ENCODE results near the gene CDK5R1. TPM values are rescaled to one million over a fixed set of nuclear protein-coding genes. Genes with fewer than 3 reads are reported as not detected.

Gene CDK5R1
- total and polyA plus RNA-seq, 2 donors (not counting 1 experiment from before 2014, with no cell fraction given) = 2.4 to 6.2 TPM

DNA sequence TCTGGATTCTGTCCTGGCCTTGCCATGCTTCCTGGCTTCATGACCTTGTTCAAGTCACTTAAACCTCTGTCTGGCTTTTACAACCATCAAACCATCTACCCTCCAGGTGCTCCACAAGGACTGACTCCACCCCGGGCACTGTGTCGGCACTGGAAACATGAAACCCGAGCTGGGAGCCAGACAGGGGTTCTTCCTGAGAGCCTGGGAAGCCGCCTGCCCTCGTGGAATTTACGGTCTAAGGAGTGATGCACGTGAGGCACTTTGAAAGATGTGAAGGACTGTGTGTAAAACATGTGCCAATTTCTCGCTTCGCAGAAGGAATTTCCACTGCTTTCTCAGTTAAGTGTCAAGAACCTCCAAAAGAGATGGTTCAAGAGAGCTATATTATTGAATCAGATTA is 11.6 kb downstream of the CDK5R1 start:
- Histone ChIP-seq H3K9me3 (ENCODE audit: control extremely low read depth in 1 of 3, control insufficient read depth in 2 of 3, insufficient read depth in 1 of 3, low read length in 2 of 3) (peaks cover 0 to 5% (median 0%) of the 10 kb centered on the region in 3 donors), H3K4me2 (replicated peaks; ENCODE audit: low read depth, low read length, poor library complexity, severe bottlenecking) (no peak overlapping the region), H3K27ac (ENCODE audit: low read length in 2 of 2) (no peak overlapping the region), H2AFZ (ENCODE audit: insufficient read depth, low read depth, low read length, poor library complexity, severe bottlenecking) (no peak overlapping the region), H3K36me3 (replicated peaks in 1 of 2; ENCODE audit: control extremely low read depth in 1 of 2, control insufficient read depth in 1 of 2, extremely low read depth in 1 of 2, insufficient read depth in 2 of 2, low read length in 1 of 2) (no peaks in the 10 kb centered on the region), H3K9ac (ENCODE audit: low read length) (no peak overlapping the region), H3K79me2 (ENCODE audit: control insufficient read depth, insufficient read depth, low read length) (peaks cover 23% of the 10 kb centered on the region), H3K27me3 (replicated peaks in 1 of 4; ENCODE audit: control extremely low read depth in 1 of 4, control insufficient read depth in 3 of 4, insufficient read depth in 4 of 4, low read length in 3 of 4) (no peaks in the 10 kb centered on the region), H3K4me1 (ENCODE audit: control insufficient read depth in 2 of 2, insufficient read depth in 2 of 2, low read length in 2 of 2) (peaks cover 42 to 47% of the 10 kb centered on the region in 2 donors), H3K4me3 (ENCODE audit: control extremely low read depth in 1 of 5, extremely low read depth in 1 of 5, insufficient read depth in 1 of 5, low read depth in 2 of 5, low read length in 4 of 5) (no peak overlapping the region), H4K20me1 (ENCODE audit: control insufficient read depth, insufficient read depth, low read length, poor library complexity, severe bottlenecking) (no peaks in the 10 kb centered on the region)
- no peak for ATAC-seq (ENCODE audit: low read depth)
- Mint-ChIP-seq H3K4me3 (no peak overlapping the region), H3K27me3 (no peaks in the 10 kb centered on the region), H3K27ac (no peak overlapping the region), H3K9me3 (ENCODE audit: insufficient read depth) (no peaks in the 10 kb centered on the region), H3K4me1 (peaks cover 37% of the 10 kb centered on the region)
- no peak for TF ChIP-seq EZH2 (IDR thresholded peaks at IDR 0.05; ENCODE audit: borderline replicate concordance, insufficient read depth, low read depth, low read length, poor library complexity, severe bottlenecking)
- TF ChIP-seq, protein P1, sequence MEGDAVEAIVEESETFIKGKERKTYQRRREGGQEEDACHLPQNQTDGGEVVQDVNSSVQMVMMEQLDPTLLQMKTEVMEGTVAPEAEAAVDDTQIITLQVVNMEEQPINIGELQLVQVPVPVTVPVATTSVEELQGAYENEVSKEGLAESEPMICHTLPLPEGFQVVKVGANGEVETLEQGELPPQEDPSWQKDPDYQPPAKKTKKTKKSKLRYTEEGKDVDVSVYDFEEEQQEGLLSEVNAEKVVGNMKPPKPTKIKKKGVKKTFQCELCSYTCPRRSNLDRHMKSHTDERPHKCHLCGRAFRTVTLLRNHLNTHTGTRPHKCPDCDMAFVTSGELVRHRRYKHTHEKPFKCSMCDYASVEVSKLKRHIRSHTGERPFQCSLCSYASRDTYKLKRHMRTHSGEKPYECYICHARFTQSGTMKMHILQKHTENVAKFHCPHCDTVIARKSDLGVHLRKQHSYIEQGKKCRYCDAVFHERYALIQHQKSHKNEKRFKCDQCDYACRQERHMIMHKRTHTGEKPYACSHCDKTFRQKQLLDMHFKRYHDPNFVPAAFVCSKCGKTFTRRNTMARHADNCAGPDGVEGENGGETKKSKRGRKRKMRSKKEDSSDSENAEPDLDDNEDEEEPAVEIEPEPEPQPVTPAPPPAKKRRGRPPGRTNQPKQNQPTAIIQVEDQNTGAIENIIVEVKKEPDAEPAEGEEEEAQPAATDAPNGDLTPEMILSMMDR (IDR thresholded peaks at IDR 0.05) = no peak
- WGBS (ENCODE audit: insufficient coverage) = 95% methylated on average over 6 of the region's 9 CpGs
- ChIA-PET CTCF (interaction anchor here (1.6 kb wide), 1 partner anchor 14 kb away, joined by 4 read pairs; no protein-coding TSS in a partner anchor), POLR2A (no interaction called here)
- no peak for DNase-seq
- intact Hi-C loops (cut with micrococcal nuclease) = no loop called here

DNA sequence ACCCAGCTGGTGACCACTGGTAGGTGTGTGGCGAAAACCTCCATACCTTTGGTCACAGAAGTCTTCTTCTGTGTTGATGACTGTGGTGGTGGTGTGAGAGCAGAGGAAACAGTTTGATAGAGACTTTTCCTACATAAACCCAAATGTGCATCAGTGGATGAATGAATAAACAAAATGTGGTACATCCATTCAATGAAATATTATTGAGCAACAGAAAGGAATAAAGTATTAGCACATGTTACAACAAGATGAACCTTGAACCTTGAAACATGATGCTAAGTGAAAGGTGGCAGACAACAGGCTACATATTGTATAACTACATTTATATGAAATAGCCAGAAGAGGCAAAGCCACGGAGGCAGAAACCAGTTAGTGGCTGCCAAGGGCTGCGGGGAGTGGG is 15.2 kb downstream of the CDK5R1 start:
- H2AFZ ChIP-seq (ENCODE audit: insufficient read depth, low read depth, low read length, poor library complexity, severe bottlenecking) = no peak overlapping the region
- peaks cover 46% of the 10 kb centered on the region for H3K4me1 Mint-ChIP-seq
- ChIA-PET POLR2A (no interaction called here), CTCF (interaction anchor here (1.4 kb wide), 1 partner anchor 40 kb away, joined by 3 read pairs; no protein-coding TSS in a partner anchor)
- H3K36me3 ChIP-seq (replicated peaks in 1 of 2; ENCODE audit: control extremely low read depth in 1 of 2, control insufficient read depth in 1 of 2, extremely low read depth in 1 of 2, insufficient read depth in 2 of 2, low read length in 1 of 2) = no peaks in the 10 kb centered on the region
- 100% methylated on average over 2 of the region's 3 CpGs for WGBS (ENCODE audit: insufficient coverage)
- H3K9me3 ChIP-seq (ENCODE audit: control extremely low read depth in 1 of 3, control insufficient read depth in 2 of 3, insufficient read depth in 1 of 3, low read length in 2 of 3) = no peaks in the 10 kb centered on the region
- H3K4me3 ChIP-seq (ENCODE audit: control extremely low read depth in 1 of 5, extremely low read depth in 1 of 5, insufficient read depth in 1 of 5, low read depth in 2 of 5, low read length in 4 of 5) = no peak overlapping the region
- no peak for TF ChIP-seq EZH2 (IDR thresholded peaks at IDR 0.05; ENCODE audit: borderline replicate concordance, insufficient read depth, low read depth, low read length, poor library complexity, severe bottlenecking)
- TF ChIP-seq, protein P1 (IDR thresholded peaks at IDR 0.05) = no peak
- no peak overlapping the region for H3K4me2 ChIP-seq (replicated peaks; ENCODE audit: low read depth, low read length, poor library complexity, severe bottlenecking)
- no peak for ATAC-seq (ENCODE audit: low read depth)
- H4K20me1 ChIP-seq (ENCODE audit: control insufficient read depth, insufficient read depth, low read length, poor library complexity, severe bottlenecking) = no peaks in the 10 kb centered on the region
- H3K27me3 Mint-ChIP-seq = no peaks in the 10 kb centered on the region
- peak overlapping the region; percentile 63 for H3K27ac Mint-ChIP-seq
- intact Hi-C loops (cut with micrococcal nuclease) = no loop called here
- no peak for DNase-seq
- H3K27ac ChIP-seq (ENCODE audit: low read length in 2 of 2) = peak overlapping the region in 1 of 2 donors; percentile 95
- H3K4me1 ChIP-seq (ENCODE audit: control insufficient read depth in 2 of 2, insufficient read depth in 2 of 2, low read length in 2 of 2) = peaks cover 41 to 47% of the 10 kb centered on the region in 2 donors
- peaks cover 16% of the 10 kb centered on the region for H3K79me2 ChIP-seq (ENCODE audit: control insufficient read depth, insufficient read depth, low read length)
- no peak overlapping the region for H3K4me3 Mint-ChIP-seq
- no peak overlapping the region for H3K9ac ChIP-seq (ENCODE audit: low read length)
- H3K27me3 ChIP-seq (replicated peaks in 1 of 4; ENCODE audit: control extremely low read depth in 1 of 4, control insufficient read depth in 3 of 4, insufficient read depth in 4 of 4, low read length in 3 of 4) = no peaks in the 10 kb centered on the region
- no peaks in the 10 kb centered on the region for H3K9me3 Mint-ChIP-seq (ENCODE audit: insufficient read depth)
